NCI-H82 treated with DMSO at 0.1 percent for 48 hours (cell line): ENCODE data around the gene ZPR1.
"Not testable (repeated sequence)": the region's sequence is repeated elsewhere in the genome, so short reads cannot be mapped to it uniquely, and the experiment has no call there.

Experiments
- DNase-seq: peaks from one replicate; lab custom pipeline; 2025; ENCODE audit not compliant: unreplicated experiment; lab: John Stamatoyannopoulos, UW

ZPR1 gene

GRCh38 chr11:116787786-116788486, at the start of gene ZPR1:
Gene ZPR1 (minus strand): TSS chr11:116788023. CDS start chr11:116787990, 33 bp downstream.
- DNase-seq: peak; percentile 3

GRCh38 chr11:116836632-116836991, 48.8 kb upstream of the ZPR1 start:
- DNase-seq: no peak

- DNase-seq: peak; percentile 57
Observed at GRCh38 chr11:116835791-116836631, 48.2 kb upstream of the ZPR1 start.

- DNase-seq: no peak
Observed at GRCh38 chr11:116835042-116835772, 47.4 kb upstream of the ZPR1 start.

GRCh38 chr11:116834535-116835041, 46.8 kb upstream of the ZPR1 start:
- DNase-seq: not testable (repeated sequence)

- DNase-seq: no peak
Observed at GRCh38 chr11:116833816-116834534, 46.2 kb upstream of the ZPR1 start.

- DNase-seq: no peak
Observed at GRCh38 chr11:116833491-116833815, 45.6 kb upstream of the ZPR1 start.

GRCh38 chr11:116832350-116833290, 44.8 kb upstream of the ZPR1 start:
- no peak for DNase-seq

- no peak for DNase-seq
Observed at GRCh38 chr11:116831790-116832349, 44.0 kb upstream of the ZPR1 start.

- no peak for DNase-seq
Observed at GRCh38 chr11:116830184-116830912, 42.5 kb upstream of the ZPR1 start.

GRCh38 chr11:116829525-116830183, 41.8 kb upstream of the ZPR1 start, which contains the start of gene APOC3:
Gene APOC3 (plus strand): TSS chr11:116829907. CDS start chr11:116830583, 676 bp downstream.
- DNase-seq: no peak

- no peak for DNase-seq
Observed at GRCh38 chr11:116828632-116829524, 41.1 kb upstream of the ZPR1 start.

GRCh38 chr11:116827461-116827860, 39.6 kb upstream of the ZPR1 start:
- no peak for DNase-seq

GRCh38 chr11:116826751-116827431, 39.1 kb upstream of the ZPR1 start:
- DNase-seq: no peak

- DNase-seq: no peak
Observed at GRCh38 chr11:116825854-116826750, 38.3 kb upstream of the ZPR1 start.

GRCh38 chr11:116825434-116825833, 37.6 kb upstream of the ZPR1 start:
- no peak for DNase-seq
